WERI-Rb-1 (cell line): Measurements from ENCODE around the gene INTS15.

Source experiments
- DNase-seq: peaks from one replicate; pipeline ENCODE4 v3.0.0-alpha.2; 2020
- H3K27ac ChIP-seq: fragments of 250-450 bp; sonication (Bioruptor Pico); 2 replicates; pipeline ENCODE4 v1.5.1; 2020; ENCODE audit warnings: mild to moderate bottlenecking, moderate library complexity
- H3K27me3 ChIP-seq: fragments of 250-450 bp; sonication (Bioruptor Pico); 2 replicates; pipeline ENCODE4 v1.5.1; 2021; ENCODE audit warnings: mild to moderate bottlenecking, low read depth, moderate library complexity; ENCODE audit not compliant: insufficient read depth, severe bottlenecking
- H3K36me3 ChIP-seq: fragments of 250-450 bp; sonication (Bioruptor Pico); 2 replicates; pipeline ENCODE4 v1.5.1; 2020; ENCODE audit warnings: mild to moderate bottlenecking, moderate library complexity
- H3K4me3 ChIP-seq: 2 replicates; pipeline ENCODE4 v1.5.1; 2011; ENCODE audit warnings: low read depth, mild to moderate bottlenecking, control low read depth, low read length
- H3K9me3 ChIP-seq: fragments of 250-450 bp; sonication (Bioruptor Pico); 2 replicates; pipeline ENCODE4 v1.5.1; 2021; ENCODE audit warnings: mild to moderate bottlenecking, moderate library complexity; ENCODE audit not compliant: severe bottlenecking
- TF ChIP-seq, protein P1 (sequence below): IDR thresholded peaks from 2 replicates; pipeline ENCODE4 v1.5.1; 2011; ENCODE audit warnings: low read depth, mild to moderate bottlenecking, control low read depth, inconsistent platforms, low read length

INTS15 gene

DNA sequence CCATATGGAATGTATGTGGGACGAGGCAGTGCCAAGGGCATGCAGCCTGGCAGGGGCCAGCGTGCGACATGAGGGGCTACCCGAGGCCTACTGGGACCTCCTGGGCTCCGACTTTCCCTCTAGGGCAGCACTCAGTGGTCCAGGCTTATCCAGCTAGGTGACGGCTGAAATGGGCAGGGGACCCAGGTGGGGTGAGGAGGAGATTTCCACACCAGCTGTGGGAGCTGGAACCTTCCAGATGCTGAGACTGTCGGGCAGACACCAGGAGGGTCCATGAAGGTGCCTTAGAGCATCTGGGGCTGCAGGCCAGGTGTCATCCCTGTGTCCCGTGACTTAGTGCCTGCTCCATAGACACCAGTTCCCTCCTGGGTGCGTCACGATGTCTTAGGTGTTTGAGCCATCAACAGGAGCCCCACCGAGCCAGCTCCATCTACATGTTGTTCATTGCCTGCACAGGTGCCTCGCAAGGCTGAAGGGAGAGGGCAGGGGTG is 60.7 kb downstream of the INTS15 start:
- Histone ChIP-seq H3K4me3 (no peak overlapping the region), H3K27me3 (no peaks in the 10 kb centered on the region), H3K9me3 (peaks cover 10% of the 10 kb centered on the region), H3K27ac (no peak overlapping the region), H3K36me3 (peaks cover 82% of the 10 kb centered on the region)
- TF ChIP-seq, protein P1, sequence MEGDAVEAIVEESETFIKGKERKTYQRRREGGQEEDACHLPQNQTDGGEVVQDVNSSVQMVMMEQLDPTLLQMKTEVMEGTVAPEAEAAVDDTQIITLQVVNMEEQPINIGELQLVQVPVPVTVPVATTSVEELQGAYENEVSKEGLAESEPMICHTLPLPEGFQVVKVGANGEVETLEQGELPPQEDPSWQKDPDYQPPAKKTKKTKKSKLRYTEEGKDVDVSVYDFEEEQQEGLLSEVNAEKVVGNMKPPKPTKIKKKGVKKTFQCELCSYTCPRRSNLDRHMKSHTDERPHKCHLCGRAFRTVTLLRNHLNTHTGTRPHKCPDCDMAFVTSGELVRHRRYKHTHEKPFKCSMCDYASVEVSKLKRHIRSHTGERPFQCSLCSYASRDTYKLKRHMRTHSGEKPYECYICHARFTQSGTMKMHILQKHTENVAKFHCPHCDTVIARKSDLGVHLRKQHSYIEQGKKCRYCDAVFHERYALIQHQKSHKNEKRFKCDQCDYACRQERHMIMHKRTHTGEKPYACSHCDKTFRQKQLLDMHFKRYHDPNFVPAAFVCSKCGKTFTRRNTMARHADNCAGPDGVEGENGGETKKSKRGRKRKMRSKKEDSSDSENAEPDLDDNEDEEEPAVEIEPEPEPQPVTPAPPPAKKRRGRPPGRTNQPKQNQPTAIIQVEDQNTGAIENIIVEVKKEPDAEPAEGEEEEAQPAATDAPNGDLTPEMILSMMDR = no peak
- peak; percentile 2 for DNase-seq

GRCh38 chr7:6651851-6652445 is 62.1 kb downstream of the INTS15 start:
- DNase-seq = peak; percentile 4
- H3K27me3 ChIP-seq = no peaks in the 10 kb centered on the region
- H3K27ac ChIP-seq = no peak overlapping the region
- H3K9me3 ChIP-seq = peaks cover 10% of the 10 kb centered on the region
- peaks cover 72% of the 10 kb centered on the region for H3K36me3 ChIP-seq
- H3K4me3 ChIP-seq = no peak overlapping the region
- TF ChIP-seq, protein P1 = no peak

DNA sequence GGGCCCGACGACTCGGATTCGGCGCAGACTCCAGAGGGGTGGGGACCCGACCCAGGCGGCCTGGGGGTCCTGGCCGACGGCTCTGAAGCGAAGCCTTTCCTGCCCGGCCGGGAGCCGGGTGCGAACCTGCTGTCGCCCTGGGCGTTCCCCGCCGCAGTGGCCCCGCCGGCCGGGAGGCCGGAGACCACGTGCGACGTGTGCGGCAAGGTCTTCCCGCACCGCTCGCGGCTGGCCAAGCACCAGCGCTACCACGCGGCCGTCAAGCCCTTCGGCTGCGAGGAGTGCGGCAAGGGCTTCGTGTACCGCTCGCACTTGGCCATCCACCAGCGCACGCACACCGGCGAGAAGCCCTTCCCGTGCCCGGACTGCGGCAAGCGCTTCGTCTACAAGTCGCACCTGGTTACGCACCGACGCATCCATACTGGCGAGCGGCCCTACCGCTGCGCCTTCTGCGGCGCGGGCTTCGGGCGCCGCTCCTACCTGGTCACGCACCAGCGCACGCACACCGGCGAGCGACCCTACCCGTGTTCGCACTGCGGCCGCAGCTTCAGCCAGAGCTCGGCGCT is 62.7 kb downstream of the INTS15 start:
- Histone ChIP-seq H3K4me3 (no peak overlapping the region), H3K9me3 (peaks cover 10% of the 10 kb centered on the region), H3K27me3 (no peaks in the 10 kb centered on the region), H3K27ac (no peak overlapping the region), H3K36me3 (peaks cover 66% of the 10 kb centered on the region)
- TF ChIP-seq, protein P1 = no peak
- DNase-seq = peak; percentile 4

GRCh38 chr7:6653071-6654003 is 63.5 kb downstream of the INTS15 start:
- TF ChIP-seq, protein P1 = no peak
- no peaks in the 10 kb centered on the region for H3K27me3 ChIP-seq
- H3K9me3 ChIP-seq = peaks cover 10% of the 10 kb centered on the region
- H3K36me3 ChIP-seq = peaks cover 58% of the 10 kb centered on the region
- no peak for DNase-seq
- no peak overlapping the region for H3K27ac ChIP-seq
- no peak overlapping the region for H3K4me3 ChIP-seq

DNA sequence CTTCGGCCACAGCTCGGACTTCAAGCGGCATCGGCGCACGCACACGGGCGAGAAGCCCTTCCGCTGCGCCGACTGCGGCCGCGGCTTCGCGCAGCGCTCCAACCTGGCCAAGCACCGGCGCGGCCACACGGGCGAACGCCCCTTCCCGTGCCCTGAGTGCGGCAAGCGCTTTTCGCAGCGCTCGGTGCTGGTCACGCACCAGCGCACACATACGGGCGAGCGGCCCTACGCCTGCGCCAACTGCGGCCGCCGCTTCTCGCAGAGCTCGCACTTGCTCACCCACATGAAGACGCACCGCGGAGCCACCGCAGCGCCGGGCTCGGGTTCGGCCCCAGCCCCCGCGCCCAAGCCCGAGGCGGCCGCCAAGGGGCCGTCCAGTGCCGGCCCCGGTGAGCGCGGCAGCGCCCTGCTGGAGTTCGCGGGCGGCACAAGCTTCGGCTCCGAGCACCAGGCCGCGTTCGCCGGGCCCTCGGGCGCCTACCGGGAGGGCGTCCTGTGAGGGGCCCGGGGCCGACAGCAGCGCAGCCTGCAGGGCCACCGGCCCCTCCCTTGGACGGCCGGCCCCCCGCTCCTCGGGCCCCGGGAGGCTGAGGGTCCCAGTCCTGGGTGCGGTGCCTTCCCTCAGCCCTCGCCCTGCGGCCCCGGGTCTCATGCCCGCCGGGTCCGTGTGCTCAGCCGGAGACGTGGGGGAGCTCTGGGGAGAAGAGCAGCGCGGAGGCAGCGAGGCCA is 64.5 kb downstream of the INTS15 start:
- Histone ChIP-seq H3K36me3 (peaks cover 51% of the 10 kb centered on the region), H3K9me3 (peaks cover 10% of the 10 kb centered on the region), H3K4me3 (no peak overlapping the region), H3K27ac (no peak overlapping the region), H3K27me3 (no peaks in the 10 kb centered on the region)
- TF ChIP-seq, protein P1 = no peak
- no peak for DNase-seq
